Measurements from ENCODE around the gene FHIT.

GRCh38 chr3:60182697-60183096 lies 1068.6 kb downstream of the FHIT start:
- TF ChIP-seq POLR2A (IDR thresholded peaks at IDR 0.05): no peak
- TF ChIP-seq CTCF (IDR thresholded peaks at IDR 0.05): no peak
